Ectodermal cell (in vitro differentiated cells): ENCODE data around the gene VTN.

Source experiments
- H3K27ac ChIP-seq: 2 replicates; pipeline ENCODE4 v1.7.0; 2013; ENCODE audit warnings: mild to moderate bottlenecking, low read depth, low read length; ENCODE audit not compliant: insufficient read depth, poor library complexity, severe bottlenecking
- H3K27me3 ChIP-seq: 2 replicates; pipeline ENCODE4 v1.7.0; 2013; ENCODE audit warnings: mild to moderate bottlenecking, low read length; ENCODE audit not compliant: insufficient read depth, control insufficient read depth, poor library complexity, severe bottlenecking
- H3K36me3 ChIP-seq: one replicate; pipeline ENCODE4 v1.7.0; 2013; ENCODE audit warnings: low read length; ENCODE audit not compliant: control insufficient read depth, insufficient read depth
- H3K4me1 ChIP-seq: one replicate; pipeline ENCODE4 v1.7.0; 2013; ENCODE audit warnings: low read length; ENCODE audit not compliant: control insufficient read depth, insufficient read depth
- H3K4me3 ChIP-seq: 2 replicates; pipeline ENCODE4 v1.7.0; 2013; ENCODE audit warnings: low read depth, low read length, control low read depth; ENCODE audit not compliant: insufficient read depth
- H3K9me3 ChIP-seq: 2 replicates; pipeline ENCODE4 v1.7.0; 2013; ENCODE audit warnings: mild to moderate bottlenecking, low read length, moderate library complexity; ENCODE audit not compliant: control insufficient read depth
- WGBS, 2 experiments: methylation state at CpG; one replicate each; pipeline ENCODE4 v1.1.7; 2013; ENCODE audit warnings: missing lambda C conversion rate in 2 of 2; 5-methylcytosine and 5-hydroxymethylcytosine counted together

VTN gene

DNA sequence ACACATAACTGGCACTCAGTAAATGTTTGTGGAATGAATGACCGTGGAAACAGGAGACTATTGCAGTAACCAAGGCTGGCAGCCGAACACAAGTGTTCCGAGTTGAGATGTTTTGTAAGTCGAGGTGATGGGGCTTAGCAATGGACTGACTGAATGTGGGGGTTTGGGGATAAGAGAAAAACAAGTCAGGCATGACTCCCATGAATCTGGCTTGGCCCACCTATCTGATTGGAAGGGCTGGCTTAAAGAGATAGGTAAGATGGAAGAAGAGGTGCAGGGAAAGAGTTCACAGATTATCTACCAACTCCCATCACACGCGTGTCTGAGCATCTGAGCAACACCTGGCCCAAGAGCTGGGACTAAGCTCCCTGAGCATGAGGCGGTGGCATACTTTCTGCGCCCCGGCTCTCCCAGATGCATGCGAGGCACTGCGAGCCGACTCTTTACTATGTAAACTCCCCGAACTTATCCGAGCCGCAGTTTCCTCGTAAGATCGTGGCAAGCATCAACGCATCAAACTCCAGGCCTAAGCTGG is 35.4 kb downstream of the VTN start:
- H3K4me3 ChIP-seq = peak overlapping the region; percentile 98
- no peaks in the 10 kb centered on the region for H3K27me3 ChIP-seq
- H3K36me3 ChIP-seq = no peaks in the 10 kb centered on the region
- 20 to 21% methylated on average over 18 of the region's 18 CpGs for WGBS, 2 experiments
- H3K4me1 ChIP-seq = peaks cover 12% of the 10 kb centered on the region
- no peaks in the 10 kb centered on the region for H3K9me3 ChIP-seq
- peak overlapping the region; percentile 81 for H3K27ac ChIP-seq

DNA sequence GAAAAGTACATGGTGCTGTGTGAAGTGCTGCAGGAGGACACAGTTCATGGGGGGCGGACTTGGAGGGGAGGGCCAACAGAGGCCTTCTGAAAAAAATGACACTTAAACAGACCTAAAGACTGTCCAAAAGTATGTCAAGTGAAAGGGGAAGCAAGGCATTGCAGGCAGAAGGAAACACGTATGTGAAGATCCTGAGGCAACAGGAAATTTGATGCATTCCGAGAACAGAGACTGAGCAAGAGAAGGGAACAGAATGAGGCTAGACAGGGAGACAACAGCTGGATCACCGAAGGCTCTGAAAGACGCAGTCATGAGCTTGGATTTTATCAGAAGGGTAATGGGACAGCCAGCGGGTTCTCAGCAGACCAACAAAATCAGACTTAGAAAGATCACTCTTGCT is 35.9 kb downstream of the VTN start:
- Histone ChIP-seq H3K27ac (no peak overlapping the region), H3K9me3 (no peaks in the 10 kb centered on the region), H3K4me3 (peak overlapping the region; percentile 98), H3K4me1 (peaks cover 14% of the 10 kb centered on the region), H3K36me3 (peaks cover 2% of the 10 kb centered on the region), H3K27me3 (no peaks in the 10 kb centered on the region)
- WGBS, 2 experiments = 85% methylated on average over 6 of the region's 6 CpGs

DNA sequence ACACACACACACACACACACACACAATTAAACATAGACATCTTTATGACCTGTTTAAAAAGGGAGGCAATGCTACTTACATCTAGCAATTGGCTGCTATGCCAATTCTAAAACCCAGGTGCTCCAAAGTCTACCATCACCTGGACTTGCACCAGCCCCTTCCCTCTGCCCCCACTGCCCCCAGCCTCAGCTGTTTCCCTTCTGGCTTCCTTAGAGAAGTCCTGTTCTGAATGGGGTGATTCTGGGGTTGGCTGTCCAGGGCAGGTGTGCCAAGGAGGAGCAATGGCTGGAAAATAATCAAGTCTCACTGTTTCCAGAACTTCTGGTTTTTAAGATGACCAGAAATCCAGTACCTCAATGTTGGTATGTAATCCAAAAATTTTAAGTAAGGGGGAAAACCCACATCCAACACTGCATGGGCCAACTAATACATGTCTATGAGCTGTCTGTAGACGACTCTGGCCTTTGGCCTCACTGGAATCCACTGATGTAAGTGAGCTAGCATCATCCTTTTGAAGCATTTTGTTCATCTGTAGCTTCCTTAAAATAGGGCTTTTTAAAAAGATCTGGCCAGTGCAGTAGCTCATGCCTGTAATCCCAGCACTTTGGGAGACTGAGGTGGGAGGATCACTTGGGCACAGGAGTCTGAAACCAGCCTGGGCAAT is 36.9 kb downstream of the VTN start:
- peaks cover 4% of the 10 kb centered on the region for H3K36me3 ChIP-seq
- WGBS, 2 experiments = 73 to 82% methylated on average over 1 of the region's 1 CpG
- peaks cover 24% of the 10 kb centered on the region for H3K4me1 ChIP-seq
- H3K27me3 ChIP-seq = no peaks in the 10 kb centered on the region
- H3K9me3 ChIP-seq = no peaks in the 10 kb centered on the region
- no peak overlapping the region for H3K4me3 ChIP-seq
- no peak overlapping the region for H3K27ac ChIP-seq

- H3K27ac ChIP-seq = no peak overlapping the region
- no peaks in the 10 kb centered on the region for H3K27me3 ChIP-seq
- peaks cover 4% of the 10 kb centered on the region for H3K36me3 ChIP-seq
- WGBS, 2 experiments = 92 to 95% methylated on average over 6 of the region's 6 CpGs
- no peaks in the 10 kb centered on the region for H3K9me3 ChIP-seq
- no peak overlapping the region for H3K4me3 ChIP-seq
- H3K4me1 ChIP-seq = peaks cover 27% of the 10 kb centered on the region
These were observed 38.2 kb downstream of the VTN start for GRCh38 chr17:28331891-28332420.

DNA sequence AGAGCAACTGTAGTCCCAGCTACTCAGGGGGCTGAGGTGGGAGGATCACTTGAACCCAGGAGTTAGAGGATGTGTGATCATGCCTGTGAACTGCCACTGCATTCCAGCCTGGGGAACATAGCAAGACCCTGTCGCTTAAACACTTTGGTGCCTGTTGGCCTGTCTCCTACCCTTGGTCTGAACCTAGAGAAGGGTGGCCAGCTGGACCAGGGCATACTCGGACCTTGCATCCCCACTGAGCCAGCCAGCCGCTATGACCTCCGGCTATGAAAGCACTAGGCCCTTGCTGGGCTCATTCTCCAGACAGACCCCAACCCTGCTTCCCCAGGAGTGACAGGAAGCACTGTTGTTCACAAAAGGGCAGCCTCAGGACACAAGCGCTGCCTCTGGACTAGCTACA is 39.4 kb downstream of the VTN start:
- H3K36me3 ChIP-seq = peaks cover 17% of the 10 kb centered on the region
- H3K27me3 ChIP-seq = no peaks in the 10 kb centered on the region
- H3K27ac ChIP-seq = no peak overlapping the region
- no peaks in the 10 kb centered on the region for H3K9me3 ChIP-seq
- no peak overlapping the region for H3K4me3 ChIP-seq
- WGBS, 2 experiments = 90 to 93% methylated on average over 5 of the region's 5 CpGs
- peaks cover 22% of the 10 kb centered on the region for H3K4me1 ChIP-seq

DNA sequence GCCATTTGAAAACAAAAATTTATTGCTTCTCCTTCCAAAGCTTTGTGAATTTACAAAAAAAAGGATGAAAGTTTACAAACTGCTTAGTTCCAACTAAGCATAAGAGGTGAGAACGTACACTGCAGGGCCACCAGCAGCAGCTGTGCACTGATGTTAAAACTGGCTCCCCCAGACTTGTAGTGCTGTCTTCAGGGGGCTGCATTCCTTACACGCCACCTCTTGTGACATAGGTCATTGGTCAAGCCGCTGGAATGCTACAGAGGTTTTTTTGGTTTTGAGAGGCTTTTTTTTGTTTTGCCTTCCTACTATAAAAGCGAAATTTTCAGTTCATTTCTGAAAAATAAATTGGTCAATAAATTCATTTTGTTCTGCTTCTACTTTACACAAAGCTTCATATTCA is 41.8 kb downstream of the VTN start:
- Histone ChIP-seq H3K4me3 (no peak overlapping the region), H3K27ac (peak overlapping the region; percentile 71), H3K4me1 (peaks cover 17% of the 10 kb centered on the region), H3K36me3 (peaks cover 18% of the 10 kb centered on the region), H3K9me3 (no peaks in the 10 kb centered on the region), H3K27me3 (no peaks in the 10 kb centered on the region)
- 70 to 82% methylated on average over 3 of the region's 4 CpGs for WGBS, 2 experiments

GRCh38 chr17:28327709-28328108 is 42.4 kb downstream of the VTN start:
- H3K27me3 ChIP-seq = no peaks in the 10 kb centered on the region
- 89 to 96% methylated on average over 3 of the region's 3 CpGs for WGBS, 2 experiments
- H3K4me1 ChIP-seq = peaks cover 17% of the 10 kb centered on the region
- no peaks in the 10 kb centered on the region for H3K9me3 ChIP-seq
- no peak overlapping the region for H3K4me3 ChIP-seq
- H3K27ac ChIP-seq = no peak overlapping the region
- H3K36me3 ChIP-seq = peaks cover 18% of the 10 kb centered on the region

DNA sequence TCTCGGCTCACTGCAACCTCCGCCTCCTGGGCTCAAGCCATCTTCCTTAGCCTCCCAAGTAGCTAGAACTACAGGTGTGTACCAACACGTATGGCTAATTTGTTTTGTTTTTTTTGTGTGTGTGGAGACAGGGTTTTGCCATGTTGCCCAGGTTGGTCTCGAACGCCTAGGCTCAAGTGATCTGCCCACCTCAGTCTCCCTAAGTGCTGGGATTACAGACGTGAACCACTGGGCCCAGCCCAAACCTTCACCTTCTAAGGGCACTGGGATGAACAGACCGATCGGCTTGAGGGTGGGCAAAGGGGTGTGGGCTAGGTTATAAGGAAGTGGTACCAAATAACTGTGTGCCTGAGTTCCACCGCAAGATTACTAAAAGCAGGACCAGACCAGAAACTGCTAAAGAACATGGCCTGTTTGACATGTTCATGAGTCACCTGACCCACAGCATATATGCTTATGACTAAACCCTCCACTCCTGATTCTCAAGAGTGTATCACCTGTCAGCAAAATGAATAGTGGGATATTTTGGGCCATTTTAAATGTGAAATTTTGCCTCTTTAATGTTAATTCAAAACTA is 43.0 kb downstream of the VTN start:
- WGBS, 2 experiments = 91 to 96% methylated on average over 9 of the region's 9 CpGs
- Histone ChIP-seq H3K27ac (no peak overlapping the region), H3K36me3 (peaks cover 18% of the 10 kb centered on the region)

GRCh38 chr17:28326114-28326513 is 44.0 kb downstream of the VTN start:
- WGBS, 2 experiments = 94 to 95% methylated on average over 7 of the region's 7 CpGs
- no peaks in the 10 kb centered on the region for H3K27me3 ChIP-seq
- peaks cover 18% of the 10 kb centered on the region for H3K36me3 ChIP-seq
- no peak overlapping the region for H3K27ac ChIP-seq
- no peaks in the 10 kb centered on the region for H3K9me3 ChIP-seq
- peaks cover 21% of the 10 kb centered on the region for H3K4me1 ChIP-seq
- no peak overlapping the region for H3K4me3 ChIP-seq

More for the DNA sequence above, 43.0 kb downstream of the VTN start:
- H3K9me3 ChIP-seq = no peaks in the 10 kb centered on the region
- H3K4me1 ChIP-seq = peaks cover 17% of the 10 kb centered on the region
- H3K4me3 ChIP-seq = no peak overlapping the region
- H3K27me3 ChIP-seq = no peaks in the 10 kb centered on the region

- no peak overlapping the region for H3K27ac ChIP-seq
- peaks cover 18% of the 10 kb centered on the region for H3K36me3 ChIP-seq
- H3K27me3 ChIP-seq = no peaks in the 10 kb centered on the region
- WGBS, 2 experiments = 87 to 91% methylated on average over 5 of the region's 5 CpGs
- H3K4me3 ChIP-seq = no peak overlapping the region
- peaks cover 21% of the 10 kb centered on the region for H3K4me1 ChIP-seq
- H3K9me3 ChIP-seq = no peaks in the 10 kb centered on the region
These were observed 44.9 kb downstream of the VTN start for GRCh38 chr17:28325211-28325610.
